H54 (cell line): ENCODE data around the gene PIAS4.
"Not testable (repeated sequence)": the region's sequence is repeated elsewhere in the genome, so short reads cannot be mapped to it uniquely, and the experiment has no call there.

Experiments
- DNase-seq: peaks from one replicate; pipeline ENCODE4 v3.0.0; 2011; ENCODE audit warnings: low spot score, mixed read lengths; ENCODE audit not compliant: insufficient read length
- FAIRE-seq: peaks from 3 replicates; lab custom pipeline; 2011; peaks lifted over from hg19 to GRCh38; lab: Jason Lieb, UNC
- POLR2A ChIP-seq: IDR thresholded peaks from 2 replicates; pipeline ENCODE4 v1.6.1; 2011; ENCODE audit warnings: low read depth, mild to moderate bottlenecking, low read length

PIAS4 gene

DNA sequence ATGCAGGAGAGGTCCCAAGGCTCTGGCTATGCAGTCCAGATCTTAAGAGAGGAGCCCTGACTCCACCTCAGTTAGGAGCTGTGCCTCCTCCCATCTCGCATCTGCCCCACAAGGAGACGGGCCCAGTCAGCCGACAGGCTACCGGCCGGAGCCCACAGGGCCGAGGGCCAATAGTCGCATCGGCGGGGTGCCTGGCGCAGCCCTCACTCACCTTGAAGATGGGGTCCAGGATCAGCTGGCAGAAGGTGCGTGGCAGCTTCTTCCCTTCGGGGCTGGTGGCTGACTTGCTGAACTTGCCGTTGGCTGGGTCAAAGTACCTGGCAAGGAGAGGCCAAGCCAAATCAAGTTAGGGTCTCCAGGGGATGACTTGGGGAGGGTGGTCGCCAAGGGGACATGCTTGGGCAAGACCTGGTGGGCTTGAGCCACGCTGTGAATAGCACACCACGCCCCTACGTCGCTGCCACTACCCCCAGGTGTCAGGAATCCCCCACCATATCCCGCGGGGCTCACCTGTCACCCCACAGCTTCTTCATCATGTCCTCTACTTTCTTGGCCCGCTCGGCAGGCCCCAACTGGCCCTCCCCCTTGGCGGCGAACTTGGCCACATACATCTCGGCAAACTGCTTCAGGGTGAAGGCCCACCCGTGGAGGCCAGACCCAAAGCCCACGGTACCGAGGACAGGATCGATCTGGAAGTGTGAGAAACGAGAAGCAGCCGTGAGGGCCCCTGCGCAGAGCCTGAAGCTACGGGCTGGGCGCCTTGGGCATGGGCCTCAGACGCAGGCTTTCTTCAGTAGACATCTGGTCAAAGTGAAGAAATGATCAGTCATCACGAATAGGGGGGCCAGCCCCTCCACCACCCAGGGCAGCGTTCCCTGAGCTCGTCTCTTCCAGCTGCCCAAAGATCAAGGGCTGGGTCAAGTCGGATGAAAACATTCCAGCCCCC is 25.5 kb upstream of the PIAS4 start:
- TF ChIP-seq POLR2A: no peak
- DNase-seq: no peak
- no peak for FAIRE-seq

DNA sequence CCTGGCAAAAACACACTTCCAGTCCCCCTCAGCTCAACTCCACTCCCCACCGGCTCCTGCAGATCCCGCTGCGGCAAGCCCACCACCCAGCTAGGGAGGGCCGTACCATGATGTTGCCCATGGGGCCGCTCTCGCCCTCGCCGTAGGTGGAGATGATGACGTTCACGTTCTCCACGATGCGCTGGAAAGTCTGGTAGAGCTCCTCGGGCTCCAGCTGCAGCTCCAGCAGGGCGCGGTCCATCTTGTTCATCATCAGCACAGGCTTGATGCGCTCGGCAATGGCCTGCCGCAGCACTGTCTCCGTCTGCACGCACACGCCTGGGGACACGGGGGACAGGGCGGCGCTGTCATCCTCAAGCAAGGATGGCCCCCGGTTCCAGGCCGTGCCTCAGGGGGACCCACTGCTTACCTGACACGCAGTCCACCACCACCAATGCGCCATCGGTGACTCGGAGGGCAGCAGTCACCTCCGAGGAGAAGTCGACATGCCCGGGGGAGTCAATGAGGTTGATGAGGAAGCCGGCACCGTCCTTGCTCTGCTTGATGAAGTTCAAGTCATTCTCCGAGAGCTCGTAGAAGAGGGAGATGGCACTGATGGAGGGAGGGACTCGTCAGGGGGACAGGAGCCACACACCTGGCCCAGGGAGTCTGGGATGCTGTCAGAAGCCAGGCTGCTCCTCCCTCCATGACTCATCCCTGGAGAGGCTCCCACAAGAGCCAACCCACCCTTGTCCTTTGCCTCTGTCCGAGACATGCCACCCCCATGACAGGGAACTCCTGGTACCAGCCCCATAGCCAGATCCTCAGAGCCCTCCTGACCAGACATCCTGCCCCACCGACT is 24.6 kb upstream of the PIAS4 start:
- DNase-seq (no peak), FAIRE-seq (no peak)
- TF ChIP-seq POLR2A: no peak

DNA sequence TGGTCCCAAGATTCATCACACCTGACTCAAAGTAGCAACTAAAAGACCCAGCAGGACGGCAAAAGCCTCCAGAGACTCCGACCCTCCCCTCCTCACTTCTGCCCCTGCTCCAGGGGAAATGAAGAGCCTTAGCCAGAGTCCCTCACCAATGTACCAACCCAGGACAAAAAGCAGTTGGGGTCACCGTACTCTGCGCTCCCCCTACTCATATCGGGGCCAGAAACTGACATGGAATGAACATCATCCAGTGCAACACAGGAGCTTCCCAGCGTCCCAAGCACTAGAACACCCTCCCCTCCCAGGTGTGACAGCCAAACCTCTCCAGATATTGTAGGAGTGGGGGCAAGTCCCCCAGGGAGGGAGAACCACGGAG is 24.0 kb upstream of the PIAS4 start:
- no peak for TF ChIP-seq POLR2A
- FAIRE-seq: no peak
- DNase-seq: no peak

GRCh38 chr19:3983936-3984583 is 23.5 kb upstream of the PIAS4 start:
- 0 out of 2 replicates have a peak, but pooled peaks have one; percentile 17 for TF ChIP-seq POLR2A
- no peak for DNase-seq
- FAIRE-seq: no peak

DNA sequence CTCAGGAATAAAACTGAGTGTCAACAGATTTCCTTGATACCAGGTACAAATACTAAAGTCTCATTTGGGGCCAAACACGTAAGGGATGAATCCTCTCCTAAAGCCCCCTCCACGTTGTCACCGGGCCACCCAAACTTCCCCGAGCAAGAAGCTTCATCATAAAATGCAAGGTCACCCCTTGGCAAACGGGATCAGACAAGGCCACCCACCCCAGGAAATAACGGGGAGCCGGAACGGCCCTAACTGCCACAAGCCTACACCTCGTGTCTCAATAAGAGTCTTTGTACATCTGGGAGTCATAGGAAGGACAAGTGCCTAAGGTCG is 23.0 kb upstream of the PIAS4 start:
- DNase-seq (no peak), FAIRE-seq (no peak)
- no peak for TF ChIP-seq POLR2A

DNA sequence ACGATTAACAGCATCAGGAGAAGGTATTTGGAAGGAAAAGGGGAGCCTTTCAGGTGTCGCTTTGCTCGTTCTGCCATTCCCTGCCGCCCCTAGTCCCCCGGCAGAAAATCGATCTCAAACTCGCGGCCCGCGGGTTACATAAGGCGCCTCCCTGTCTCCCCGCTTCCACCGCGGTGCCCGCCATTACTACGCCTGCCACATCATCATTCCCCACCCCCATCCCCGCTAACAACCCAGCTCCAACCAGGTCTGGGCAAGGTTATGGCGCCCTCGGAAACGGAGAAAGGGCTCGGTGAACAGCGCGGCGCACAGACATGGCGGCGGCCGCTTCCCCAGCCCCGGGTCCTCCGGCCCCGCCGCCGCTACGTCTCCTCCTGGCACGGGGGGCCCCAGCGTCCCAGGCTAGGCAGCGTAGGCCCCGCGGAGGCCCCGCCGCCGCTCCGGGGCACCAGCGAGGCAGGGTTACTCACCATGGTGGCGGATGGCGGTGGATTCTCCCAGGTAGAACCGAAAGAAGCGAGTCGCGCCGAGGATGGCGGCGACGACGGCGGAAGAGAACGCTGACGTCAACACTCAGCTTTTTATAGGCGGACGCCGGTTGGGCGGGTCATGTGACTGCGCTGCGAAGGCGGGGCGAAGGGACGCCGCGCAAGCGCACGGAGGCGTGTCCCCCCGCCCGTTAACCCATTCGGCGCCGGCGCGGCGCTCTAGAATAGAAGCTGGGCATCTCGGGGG is 22.5 kb upstream of the PIAS4 start, which contains the start of gene EEF2:
TSS of gene EEF2 (minus strand) at position 556 of the 735 bp plus-strand sequence. CDS start at position 473, 83 bp downstream.
- DNase-seq (peak; percentile 77), FAIRE-seq (no peak)
- TF ChIP-seq POLR2A: peak; percentile 99

- FAIRE-seq (no peak), DNase-seq (no peak)
- TF ChIP-seq POLR2A: no peak
Measured at GRCh38 chr19:3985643-3986259, 21.8 kb upstream of the PIAS4 start.

DNA sequence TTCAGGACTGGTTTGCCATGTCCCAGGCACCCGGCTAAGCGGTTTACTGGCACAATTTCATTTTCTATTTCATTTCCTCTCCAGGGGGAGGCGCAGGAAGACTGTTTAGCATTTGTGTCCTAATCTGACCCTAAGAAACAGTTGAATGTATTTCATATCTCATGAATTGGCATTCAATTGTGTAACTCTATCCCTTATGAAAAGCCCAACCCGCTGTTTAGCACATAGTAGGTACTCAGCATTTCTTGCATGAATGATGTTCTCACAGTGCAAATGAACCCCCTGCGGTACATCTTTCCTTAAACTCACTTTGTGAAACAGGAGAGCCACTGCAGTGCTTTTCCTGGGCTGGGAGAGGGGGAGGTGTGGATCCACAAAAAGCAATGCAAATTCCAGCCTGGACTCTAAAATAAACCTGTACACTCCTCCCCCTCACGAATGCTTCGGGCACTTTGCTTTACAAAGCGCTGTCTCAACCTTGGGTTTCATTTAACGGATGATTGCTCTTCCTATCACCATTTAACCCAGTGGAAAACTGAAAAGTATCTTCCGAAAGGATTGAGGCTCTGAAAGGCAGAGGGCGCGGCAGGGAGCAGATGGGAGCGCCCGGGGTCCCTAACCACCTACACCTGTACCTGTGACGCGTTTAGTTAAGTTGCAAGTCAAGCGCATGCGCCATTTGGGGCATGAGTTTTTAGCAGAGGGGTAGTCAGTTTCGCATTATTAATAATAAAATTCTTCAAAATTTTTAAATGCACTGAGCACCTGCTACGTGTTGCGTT is 21.1 kb upstream of the PIAS4 start:
- FAIRE-seq: no peak
- peak; percentile 65 for DNase-seq
- TF ChIP-seq POLR2A: no peak

DNA sequence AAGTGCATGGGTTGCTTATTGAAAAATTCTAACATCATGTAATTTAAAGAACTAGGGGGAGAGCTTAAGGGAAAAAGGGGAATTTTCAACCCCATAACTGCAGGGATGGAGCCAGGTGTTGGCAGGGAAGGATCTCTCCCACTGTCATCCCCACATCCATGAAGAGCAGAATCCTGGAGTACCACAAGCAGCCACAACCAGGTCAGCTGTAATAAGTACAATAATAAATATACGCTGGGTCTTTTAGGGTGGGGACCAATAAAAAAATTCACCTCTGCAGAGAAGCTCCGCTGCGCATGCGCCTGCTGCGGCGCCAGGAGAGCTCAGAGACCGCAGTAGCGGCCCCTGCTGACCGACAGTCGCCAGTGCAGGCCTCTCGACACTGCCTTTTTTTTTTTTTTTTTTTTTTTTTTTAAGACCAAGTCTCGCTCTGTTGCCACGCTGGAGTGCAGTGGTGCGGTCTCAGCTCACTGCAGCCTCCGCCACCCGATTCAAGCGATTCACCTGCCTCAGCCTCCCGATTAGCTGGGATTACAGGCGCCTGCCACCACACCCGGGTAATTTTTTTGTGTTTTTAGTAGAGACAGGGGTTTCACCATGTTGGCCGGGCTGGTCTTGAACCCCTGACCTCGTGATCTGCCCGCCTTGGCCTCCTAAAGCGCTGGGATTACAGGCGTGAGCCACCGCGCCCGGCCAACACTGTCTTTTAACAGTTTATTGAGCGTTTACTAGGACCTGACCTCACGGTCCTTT is 19.7 kb upstream of the PIAS4 start:
- TF ChIP-seq POLR2A: no peak
- FAIRE-seq: no peak
- peak; percentile 63 for DNase-seq

DNA sequence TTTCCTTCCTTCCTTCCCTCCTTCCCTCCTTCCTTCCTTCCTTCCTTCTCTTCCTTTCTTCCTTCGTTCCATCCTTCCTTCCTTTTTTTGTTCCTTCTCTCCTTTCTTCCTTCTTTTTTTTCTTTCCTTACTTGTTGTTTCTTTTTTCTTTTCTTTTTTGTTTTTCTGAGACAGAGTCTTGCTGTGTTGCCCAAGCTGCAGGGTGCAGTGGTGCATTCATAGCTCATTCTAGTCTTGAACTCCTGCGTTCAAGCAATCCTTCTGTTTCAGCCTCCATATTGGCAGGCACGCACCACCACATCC is 16.8 kb upstream of the PIAS4 start:
- DNase-seq: no peak
- no peak for FAIRE-seq
- no peak for TF ChIP-seq POLR2A

DNA sequence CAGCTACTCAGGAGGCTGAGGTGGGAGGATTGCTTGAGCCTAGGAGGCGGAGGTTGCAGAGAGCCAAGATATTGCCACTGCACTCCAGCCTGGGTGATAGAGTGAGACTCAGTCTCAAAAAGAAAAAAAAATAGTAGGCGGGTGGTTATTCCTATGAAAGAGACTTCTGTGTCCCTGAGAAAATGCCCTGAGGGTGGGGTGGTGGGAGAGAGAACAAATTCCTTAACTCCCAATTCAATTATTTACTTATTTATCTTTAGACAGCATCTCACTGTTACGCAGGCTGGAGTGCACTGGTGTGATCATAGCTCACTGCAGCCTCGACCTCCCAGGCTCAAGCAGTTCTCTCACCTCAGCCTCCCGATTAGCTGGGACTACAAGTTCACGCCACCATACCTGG is 11.9 kb upstream of the PIAS4 start:
- FAIRE-seq: no peak
- no peak for TF ChIP-seq POLR2A
- DNase-seq: no peak

DNA sequence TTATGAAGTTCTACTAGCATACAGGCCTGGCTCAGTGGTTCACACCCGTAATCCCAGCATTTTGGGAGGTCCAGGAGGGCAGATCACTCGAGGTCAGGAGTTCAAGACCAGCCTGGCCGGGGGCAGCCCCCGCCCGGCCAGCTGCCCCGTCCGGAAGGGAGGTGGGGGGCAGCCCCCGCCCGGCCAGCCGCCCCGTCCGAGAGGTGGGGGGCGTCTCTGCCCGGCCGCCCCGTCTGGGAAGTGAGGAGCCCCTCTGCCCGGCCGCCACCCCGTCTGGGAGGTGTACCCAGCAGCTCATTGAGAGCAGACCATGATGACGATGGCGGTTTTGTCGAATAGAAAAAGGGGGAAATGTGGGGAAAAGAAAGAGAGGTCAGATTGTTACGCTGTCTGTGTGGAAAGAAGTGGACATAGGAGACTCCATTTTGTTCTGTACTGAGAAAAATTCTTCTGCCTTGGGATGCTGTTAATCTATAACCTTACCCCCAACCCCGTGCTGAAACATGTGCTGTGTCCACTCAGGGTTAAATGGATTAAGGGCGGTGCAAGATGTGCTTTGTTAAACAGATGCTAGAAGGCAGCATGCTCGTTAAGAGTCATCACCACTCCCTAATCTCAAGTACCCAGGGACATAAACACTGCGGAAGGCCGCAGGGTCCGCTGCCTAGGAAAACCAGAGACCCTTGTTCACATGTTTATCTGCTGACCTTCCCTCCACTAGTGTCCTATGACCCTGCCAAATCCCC is 8.7 kb upstream of the PIAS4 start:
- not testable (repeated sequence) for FAIRE-seq, DNase-seq

DNA sequence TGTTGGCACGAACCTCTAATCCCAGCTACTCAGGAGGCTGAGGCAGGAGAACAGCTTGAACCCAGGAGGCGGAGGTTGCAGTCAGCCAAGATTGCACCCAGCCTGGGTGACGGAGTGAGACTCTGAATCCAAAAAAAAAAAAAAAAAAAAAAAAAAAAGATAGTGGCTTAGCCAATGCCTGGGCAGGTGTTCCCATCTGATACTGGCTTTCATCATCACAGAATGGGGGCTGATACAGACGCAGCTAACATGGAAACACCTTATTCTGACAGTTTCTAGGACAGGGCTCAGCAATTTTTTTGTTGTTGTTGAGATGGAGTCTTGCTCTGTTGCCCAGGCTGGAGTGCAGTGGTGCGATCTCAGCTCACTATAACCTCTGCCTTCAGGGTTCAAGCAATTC is 6.7 kb upstream of the PIAS4 start:
- DNase-seq, FAIRE-seq: not testable (repeated sequence)

GRCh38 chr19:4005436-4005835 is 2.1 kb upstream of the PIAS4 start:
- DNase-seq, FAIRE-seq: not testable (repeated sequence)
